ENCODE results near the gene ITPKB.

The ITPKB gene

DNA sequence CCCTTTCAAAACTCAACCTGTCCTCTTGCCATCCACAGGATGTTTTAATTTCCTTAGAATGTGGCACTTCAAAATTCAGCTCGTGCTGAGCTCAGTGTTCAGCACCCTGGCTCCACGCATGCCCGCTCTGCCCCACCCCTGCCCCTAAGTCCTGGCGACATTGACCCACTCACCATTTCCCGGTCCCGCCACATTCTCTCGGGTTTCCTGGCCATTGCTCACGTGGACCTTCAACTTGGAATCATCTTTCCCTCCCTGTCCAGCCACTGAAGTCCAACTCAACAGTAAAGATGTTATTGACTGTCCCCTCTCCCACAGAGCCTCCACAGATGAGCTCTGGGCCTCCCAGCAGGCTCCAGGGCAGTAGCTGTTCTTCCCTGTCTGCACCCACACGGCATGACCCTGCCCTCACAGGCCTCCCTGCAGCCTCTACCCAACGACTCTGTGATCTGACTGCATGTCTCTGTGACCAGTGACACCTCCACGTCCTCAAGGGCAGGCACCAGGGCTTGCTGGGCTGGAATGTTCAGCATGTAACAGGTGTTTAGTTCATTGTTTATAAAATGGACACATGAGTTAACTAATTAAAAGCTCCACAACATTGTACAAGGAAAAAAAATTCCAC lies 53.8 kb downstream of the ITPKB start:
- DNase-seq (ENCODE audit: low spot score) = no peak

DNA sequence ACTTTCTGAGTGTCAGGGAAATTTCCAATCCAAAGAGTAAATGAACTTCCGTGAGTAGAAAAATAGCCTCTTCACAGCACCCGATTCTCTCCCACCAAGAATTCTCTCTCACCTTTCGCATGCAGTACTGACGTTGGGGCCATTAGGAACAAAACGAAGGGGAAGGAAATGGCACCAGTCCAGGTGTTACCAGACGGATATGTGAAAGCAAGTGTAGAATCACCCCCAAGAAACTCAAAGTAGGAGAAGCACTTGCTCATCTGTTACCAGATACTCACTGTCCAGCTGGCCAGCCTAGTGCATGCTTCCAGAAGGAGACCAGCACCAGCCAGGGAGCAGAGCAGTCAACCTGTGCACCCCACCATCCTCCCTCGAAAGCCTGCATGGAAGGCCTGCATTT lies 55.1 kb downstream of the ITPKB start:
- no peak for DNase-seq (ENCODE audit: low spot score)

DNA sequence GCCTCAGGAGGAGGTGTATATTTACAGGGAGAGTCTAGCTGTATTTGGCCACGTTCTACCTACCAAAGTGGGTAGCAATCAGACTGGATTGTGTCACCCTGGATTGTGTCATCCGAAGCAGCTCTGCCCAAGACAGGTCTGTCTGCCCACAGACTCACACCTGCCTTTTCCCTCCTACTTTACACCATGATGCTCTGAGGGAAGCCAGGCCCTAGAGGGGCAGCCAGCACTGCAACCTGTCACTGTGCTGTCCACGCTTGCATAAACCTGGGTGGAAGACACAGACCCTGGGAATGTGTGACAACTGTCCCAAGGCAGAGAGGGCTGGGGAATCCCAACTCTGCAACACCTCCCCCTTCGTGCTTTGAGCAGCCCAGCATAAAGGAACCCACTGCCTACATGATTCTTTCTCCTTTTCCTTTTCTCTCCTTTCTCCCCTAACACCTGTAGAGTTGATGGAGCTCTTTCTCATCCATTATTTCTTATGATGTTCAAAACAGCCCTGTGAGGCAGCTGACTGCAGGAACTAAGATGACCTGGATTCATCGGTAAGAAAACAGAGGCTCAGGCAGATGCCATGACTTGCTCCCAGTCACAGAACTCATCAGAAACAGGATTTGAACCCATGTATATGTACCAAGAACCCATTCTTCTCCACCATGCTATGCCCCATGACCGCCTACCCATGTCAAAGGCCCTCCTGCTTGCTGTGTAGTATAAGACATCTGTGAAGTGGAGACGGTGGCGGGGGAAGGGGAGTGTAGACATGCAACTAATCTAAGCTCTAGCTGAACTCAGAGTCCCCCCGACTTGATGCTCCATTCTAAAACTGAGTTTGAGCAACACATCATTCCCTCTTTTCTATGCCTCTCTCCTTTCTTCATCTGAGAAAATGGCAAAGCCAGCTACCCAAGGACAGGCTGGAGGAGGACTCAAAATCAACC lies 55.9 kb downstream of the ITPKB start:
- peak; percentile 57 for DNase-seq (ENCODE audit: low spot score)

DNA sequence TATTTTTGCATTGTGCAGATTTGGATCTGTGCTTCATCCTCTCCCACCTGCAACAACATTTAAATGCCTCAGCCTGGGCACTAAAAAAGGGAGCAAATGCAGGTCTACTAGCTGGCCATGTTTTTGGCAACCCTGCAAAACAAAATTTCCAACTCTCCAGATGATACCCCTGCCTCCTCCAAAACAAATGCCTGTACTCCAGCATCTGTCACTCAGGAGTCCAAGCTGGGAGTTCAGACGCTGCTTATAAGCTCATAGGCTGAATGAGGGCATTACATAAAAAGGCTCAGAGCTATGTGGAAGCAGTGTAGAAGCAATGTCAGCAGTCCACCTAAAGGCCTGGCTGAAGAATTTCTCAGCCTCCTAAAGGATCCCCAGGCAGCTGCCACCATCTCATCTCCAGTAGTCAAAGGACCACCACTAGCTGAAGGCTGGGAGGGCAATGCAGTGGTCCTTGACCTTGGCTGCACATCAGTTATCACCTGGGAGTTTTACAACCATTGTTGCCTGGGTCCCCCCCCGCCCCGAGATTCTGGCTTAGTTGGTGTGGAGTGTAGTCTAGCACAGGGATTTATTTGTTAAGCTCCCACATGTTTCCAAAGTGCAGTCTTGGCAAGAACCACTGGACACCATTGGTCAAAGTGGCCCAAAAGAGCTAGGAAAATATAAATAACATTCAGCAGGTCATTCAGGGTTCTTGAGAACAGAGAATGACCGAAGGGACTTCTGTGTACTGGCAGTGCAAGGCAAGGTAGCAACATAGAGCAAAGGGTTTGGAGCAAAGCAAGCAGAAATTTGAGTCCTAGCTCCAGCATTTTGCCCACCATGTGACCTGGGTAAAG lies 57.2 kb downstream of the ITPKB start:
- no peak for DNase-seq (ENCODE audit: low spot score)

DNA sequence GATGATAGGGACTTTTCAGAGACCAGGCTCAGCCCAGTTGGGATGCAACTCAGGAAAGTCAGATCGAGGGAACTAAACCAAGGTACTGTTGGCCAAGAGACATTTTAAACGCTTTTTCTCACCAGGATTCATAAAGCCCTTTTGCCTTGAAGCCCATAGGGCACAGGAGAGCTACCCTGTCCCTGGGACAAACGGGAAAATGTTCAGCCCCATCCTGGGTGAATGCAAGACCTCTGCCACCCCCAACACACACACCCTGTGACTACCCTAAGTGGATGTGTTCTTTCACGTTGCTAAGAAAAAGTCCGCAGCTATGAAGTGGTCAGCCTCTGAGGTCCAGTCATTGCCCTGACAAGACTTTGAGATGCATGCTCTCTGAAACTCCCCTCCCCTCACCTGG lies 58.4 kb downstream of the ITPKB start:
- DNase-seq (ENCODE audit: low spot score) = no peak

DNA sequence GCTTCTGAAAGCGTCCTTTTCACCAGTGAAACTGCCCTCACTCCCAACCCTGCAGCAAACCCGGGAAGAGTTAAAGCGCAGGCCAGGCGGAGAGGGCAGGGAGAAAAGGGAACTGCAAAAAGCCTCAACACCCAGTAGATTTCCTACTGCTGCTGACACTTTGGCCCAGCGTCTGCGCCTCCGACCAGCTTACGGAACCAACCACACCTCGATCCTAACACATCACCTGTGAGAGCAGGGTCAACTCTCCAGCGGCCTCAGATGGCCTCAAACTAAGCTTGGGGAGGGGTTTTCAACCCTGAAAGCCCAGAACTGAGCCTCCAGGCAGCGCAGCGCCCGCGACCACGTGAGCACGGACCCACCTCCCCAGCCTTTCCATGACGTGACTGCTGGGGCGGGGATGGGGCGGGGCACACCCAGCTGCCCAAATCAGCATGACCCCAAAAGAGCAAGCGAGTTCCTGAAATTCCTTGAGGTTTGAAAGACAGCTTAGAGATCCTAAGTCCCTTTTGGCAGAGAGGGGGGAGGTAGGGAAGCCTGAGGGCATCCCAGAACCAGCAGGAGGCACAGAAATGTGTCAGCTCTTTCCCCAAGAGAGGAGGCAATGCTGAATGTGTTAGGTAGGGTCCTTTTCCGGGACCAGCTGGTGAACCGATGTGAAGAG lies 59.1 kb downstream of the ITPKB start:
- DNase-seq (ENCODE audit: low spot score) = peak; percentile 63

DNA sequence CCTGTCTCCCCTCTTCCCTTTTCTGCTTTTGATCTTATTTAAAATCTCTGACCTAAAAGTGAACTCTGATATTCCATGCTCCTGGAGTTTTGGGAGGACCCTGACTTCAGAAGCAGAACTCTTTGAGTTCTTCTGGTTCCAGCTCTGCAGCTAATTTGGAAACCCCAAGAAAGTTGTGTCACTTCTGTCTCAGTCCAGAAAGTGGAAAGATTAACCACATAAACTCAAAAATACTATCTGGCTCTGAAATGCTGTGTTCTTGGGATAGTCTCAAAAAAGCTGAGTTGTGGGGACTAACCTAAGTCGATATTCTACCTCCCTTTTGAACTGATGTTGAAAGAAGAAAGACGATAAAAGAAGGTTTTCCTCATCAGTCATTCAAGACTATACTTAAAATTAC lies 59.8 kb downstream of the ITPKB start:
- DNase-seq (ENCODE audit: low spot score) = no peak

DNA sequence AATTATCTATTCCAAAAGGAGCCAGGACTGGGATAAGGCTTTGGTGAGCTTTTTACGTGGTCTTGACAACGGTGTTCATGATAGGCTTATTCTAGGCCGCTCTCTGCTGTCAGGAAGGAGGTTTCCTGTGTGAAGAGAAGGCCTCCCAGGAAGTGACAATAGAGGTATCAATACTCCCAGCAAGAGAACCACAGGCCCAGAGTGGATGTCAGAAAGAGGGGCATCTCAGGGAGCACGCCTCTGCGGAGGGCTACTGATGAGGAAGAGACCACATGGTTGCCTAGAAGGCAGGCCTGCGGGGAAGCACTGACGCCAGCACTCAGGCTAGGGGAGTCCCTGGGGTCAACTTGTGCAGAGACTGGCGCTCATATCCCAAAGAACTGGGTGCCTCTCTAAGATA lies 60.4 kb downstream of the ITPKB start:
- no peak for DNase-seq (ENCODE audit: low spot score)

DNA sequence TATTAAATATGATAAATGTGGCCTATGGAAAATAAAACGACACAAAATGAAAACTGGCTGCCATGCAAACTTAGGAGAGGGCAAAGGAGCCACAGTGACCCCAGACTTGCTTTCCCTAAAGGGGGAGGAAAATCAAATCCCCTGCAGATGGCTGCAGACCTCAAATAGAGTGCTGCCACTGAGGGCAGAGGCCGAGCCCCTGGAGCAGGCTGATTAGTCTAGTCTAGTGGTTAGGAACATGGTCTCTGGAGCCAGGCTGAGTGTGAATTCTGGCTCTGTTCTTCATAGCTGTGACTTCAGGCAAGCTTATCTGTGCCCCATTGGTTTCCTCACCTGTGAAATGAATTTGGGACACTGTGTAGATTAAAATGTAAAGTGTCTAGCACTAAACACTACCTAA lies 60.8 kb downstream of the ITPKB start:
- DNase-seq (ENCODE audit: low spot score) = no peak

DNA sequence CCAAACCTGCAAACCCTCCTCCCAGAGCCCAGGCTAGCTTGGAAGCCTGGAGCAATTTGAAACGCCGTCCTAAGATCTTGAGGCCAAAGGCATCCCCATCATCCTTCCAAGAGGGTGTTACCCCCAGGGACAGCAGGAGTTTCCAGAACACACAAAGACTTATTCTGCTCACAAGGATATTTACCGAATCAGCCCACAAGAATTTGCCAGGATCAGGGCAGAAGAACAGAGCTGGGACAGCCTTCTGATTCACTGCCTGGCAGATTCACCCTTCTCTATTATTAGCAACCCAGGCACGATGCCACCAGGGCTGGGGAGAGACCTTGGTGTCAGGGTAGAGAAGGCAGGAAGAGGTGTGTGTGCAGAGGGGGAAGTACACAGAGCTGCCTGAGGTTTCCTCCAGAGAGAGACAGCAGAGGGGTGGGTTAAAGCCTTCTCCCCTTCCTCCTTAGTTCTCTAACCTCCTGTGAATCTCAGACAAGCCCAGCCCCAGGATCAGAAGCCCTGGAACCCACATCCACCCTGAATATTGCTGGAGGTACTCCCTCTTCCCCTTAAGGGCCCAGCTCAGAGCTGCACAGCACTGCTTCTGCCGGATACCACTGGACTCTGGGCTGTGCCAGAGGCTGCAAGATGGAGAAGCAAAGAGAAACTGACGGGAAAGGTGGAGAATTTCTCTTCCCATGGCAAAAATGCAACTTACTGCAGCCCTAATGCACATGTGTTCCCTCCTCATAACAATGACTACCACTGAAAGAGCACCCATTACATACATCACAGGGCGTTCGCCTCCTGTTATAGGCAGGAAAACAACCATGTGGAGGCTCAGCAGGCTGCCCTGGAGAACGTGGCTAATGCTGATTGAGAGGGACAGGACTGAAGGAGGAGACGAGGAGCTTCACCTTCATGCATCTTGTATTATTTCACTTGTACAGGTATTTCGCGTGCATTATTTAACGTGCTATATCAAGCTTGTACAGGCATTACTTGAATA lies 61.8 kb downstream of the ITPKB start:
- DNase-seq (ENCODE audit: low spot score) = peak; percentile 78

DNA sequence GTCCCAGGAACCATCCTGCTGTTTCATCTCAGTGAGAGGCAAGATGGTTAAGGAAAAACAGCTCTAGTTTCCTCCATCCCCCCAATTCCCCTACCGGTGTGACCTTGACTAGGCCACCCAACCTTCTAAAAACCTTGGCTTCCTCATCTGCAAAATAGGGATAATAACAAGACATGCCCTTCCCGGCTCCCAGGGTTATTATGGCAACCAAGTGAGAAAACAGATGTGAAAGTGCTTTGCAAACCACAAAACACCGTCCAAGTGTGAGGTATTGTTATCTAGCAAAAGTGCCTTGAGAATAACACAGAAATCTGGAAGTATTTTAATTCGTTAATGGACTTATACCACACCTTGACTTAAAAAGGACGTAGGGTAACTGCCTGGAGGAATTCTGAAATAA lies 62.7 kb downstream of the ITPKB start:
- DNase-seq (ENCODE audit: low spot score) = no peak

DNA sequence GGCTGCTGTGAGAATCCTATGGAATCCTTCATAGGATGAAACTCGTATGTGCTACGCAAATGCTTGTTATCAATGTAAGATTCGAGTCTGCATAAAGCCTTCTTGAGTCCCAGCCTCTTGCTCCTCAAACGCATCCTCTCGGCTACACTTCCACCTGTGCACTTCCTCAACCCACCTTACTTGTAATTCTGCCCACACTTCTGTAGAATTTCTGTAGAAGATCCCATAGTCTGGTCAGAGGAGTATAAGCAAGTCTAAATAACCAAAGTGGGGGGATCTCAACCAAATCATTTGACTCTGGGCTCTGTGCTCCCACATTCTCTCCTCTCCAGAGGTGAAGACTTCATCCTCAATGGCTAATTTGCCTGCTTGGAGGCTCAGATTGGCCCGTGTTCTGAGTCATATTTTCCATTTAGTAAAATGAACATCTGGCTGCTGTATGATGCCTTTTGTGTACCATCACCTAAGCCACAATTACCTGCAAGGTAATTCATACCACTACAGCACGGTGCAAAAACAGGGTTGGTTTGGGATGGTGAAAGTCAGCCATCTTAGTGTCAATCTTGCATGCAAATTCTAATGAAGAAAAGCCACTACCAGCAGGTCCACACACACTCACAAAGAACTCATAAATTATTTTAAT lies 63.2 kb downstream of the ITPKB start:
- peak; percentile 52 for DNase-seq (ENCODE audit: low spot score)

DNA sequence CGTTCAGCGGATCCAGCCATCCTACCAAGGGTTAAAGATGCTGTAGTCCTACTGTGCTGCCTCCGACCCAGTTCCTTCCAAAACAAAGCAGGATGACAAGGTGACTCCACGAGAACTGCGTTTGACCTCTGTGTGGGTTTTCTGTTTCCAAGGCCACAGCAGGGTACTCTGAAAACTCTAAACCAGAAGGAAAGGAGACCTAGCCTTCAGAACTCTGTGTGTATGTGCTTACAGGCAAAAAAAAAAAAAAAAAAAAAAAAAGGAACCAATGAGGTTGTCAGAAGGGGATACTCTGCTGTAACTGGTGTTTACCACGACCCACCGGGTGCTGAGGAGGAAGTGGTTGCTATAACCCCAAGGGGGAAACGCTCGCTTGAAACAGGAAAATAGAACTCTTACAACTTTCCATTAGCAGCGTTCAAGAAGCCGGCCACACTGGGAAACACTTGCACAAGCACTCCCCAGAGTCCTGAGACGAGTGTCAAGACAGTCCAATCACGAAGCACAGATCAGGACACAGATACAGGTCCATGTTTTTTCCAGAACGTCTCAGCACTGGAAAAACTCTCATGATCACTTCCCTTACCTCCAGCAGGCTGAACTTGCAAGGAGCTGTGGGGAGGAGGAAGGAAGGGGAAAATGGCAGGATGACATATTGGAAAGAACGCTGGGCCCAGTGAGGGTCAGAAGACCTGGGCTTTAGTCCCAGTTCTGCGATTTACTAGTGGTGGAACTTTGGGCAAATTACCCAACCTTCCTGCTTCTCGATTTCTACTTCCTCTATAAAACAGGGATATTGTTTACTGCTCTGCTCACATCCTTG lies 64.0 kb downstream of the ITPKB start:
- peak; percentile 79 for DNase-seq (ENCODE audit: low spot score)

DNA sequence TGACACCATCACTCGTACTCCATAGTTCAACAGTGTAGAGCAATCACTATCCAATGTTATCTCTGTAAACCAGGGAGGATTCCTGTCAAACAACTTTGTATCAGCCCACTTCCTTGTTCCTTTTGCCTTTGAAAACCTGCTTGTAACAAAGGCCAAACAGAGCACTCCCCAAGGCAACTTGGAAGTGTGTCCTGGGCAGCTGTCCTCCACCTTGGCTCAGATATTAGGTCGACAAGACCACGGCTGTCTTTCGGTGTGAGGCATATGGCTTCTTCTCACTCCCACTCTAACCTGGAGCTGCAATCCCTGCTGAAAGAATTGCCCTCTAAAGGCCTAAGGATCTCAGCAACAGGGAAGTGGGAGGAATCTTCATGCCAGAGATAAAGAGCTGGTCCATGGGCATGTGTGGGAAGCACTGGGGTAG lies 66.7 kb downstream of the ITPKB start:
- DNase-seq (ENCODE audit: low spot score) = no peak

DNA sequence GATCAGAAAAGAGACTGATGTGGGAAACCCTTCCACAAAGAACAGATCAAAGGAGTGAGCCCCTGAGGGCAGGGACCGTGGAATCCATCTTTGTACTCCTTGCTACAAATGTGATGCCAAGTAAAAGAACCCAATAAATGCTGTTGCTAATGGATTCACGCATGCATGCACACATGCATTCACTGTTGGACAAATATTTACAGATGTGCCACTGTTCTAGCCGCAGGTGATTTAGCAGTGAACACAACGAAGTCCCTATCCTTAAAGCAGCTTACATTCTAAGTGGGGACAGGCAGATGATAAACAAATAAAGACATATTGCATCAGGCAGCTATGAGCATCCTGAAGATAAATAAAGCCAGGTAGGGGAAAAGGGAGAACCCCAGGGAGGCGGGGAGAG lies 67.8 kb downstream of the ITPKB start:
- DNase-seq (ENCODE audit: low spot score) = no peak

DNA sequence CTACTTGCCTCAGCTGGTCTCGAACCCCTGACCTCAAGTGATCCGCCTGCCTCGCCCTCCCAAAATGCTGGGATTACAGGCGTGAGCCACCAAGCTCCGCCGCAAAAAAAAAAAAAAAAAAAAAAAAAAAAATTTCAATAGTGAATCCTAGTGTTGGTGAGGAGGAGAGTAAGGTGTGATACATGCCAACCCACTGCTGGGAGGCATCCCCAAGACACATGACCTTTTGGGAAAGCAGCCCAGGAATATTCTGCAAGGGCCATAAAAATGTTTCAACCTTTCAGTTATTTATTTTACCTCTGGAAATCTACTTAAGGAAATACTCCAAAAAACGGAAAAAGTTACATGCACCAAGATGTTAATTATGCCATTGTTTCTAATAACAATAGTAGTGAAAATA lies 69.0 kb downstream of the ITPKB start:
- no peak for DNase-seq (ENCODE audit: low spot score)

DNA sequence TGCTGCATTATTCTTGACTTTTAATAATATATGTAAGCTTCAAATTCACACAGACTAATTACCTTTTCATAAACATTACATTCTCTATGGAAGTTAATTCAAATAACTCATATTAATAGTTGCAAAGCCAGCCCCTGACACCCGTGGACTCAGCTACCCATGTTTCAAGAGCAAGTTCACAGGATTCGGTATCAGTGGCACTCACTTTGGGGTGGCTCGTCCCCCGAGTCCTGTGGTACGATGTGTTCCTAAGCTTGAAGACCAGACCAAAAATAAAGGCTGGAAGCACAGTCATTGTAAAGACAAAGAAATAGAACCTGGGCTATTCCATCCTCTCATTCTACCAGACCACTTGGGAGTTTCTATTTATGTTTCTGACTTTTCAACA lies 70.9 kb downstream of the ITPKB start:
- DNase-seq (ENCODE audit: low spot score) = no peak

DNA sequence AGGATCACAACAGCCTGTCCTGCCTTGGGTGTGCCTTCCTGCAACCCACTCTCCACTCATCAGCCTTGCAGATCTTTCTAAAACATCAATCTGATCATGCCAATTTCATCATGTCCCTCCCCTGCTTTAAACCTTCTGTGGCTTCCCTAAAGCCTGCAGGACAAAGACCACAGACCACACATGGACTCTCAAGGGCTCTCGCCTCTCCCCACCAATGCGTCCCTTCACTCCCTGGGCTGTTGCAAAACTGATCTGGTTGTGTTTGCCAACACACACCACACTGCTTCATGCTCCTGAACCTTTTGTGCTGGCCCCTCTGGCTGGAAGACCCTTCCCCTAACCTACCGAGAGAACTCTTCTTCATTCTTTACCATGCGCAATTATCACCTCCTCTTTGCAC lies 72.4 kb downstream of the ITPKB start:
- no peak for DNase-seq (ENCODE audit: low spot score)

DNA sequence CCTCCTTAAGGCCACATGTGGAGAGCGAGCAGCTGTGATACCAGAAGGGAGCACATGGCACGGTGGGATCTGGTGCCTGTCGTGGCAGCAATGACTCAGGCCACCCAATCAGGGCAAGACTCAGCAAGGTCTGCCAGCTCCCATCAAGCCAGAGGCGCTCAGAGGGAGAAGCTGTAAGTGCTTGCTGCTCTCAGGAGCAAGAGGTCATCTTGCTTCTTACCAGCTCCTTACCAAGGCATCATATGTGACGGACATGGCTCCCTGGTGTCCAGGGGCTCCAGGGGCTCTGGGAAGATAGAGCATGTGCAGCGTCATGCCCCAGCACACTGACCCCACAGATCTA lies 72.9 kb downstream of the ITPKB start:
- DNase-seq (ENCODE audit: low spot score) = no peak
